Fibroblast of skin of left quadriceps (primary cell): Measurements from ENCODE around the gene FERMT3.
A peak's percentile ranks its signal among the peaks of the same experiment; 100 is the strongest.

Experiments
- DNase-seq, 2 experiments: peaks; one replicate each; pipeline ENCODE4 v3.0.0-alpha.2; 2013; ENCODE audit warnings: low read depth in 2 of 2

Gene FERMT3

GRCh38 chr11:64220798-64221197 is 14.3 kb downstream of the FERMT3 start:
- no peak for DNase-seq

GRCh38 chr11:64222651-64223000 is 16.1 kb downstream of the FERMT3 start:
- DNase-seq, result no peak

- DNase-seq, result no peak
These were observed 16.6 kb downstream of the FERMT3 start for GRCh38 chr11:64223001-64223651.

- DNase-seq, result no peak
These were observed 17.8 kb downstream of the FERMT3 start for GRCh38 chr11:64224151-64224890.

- DNase-seq, result no peak
These were observed 18.5 kb downstream of the FERMT3 start for GRCh38 chr11:64224891-64225607.

DNA sequence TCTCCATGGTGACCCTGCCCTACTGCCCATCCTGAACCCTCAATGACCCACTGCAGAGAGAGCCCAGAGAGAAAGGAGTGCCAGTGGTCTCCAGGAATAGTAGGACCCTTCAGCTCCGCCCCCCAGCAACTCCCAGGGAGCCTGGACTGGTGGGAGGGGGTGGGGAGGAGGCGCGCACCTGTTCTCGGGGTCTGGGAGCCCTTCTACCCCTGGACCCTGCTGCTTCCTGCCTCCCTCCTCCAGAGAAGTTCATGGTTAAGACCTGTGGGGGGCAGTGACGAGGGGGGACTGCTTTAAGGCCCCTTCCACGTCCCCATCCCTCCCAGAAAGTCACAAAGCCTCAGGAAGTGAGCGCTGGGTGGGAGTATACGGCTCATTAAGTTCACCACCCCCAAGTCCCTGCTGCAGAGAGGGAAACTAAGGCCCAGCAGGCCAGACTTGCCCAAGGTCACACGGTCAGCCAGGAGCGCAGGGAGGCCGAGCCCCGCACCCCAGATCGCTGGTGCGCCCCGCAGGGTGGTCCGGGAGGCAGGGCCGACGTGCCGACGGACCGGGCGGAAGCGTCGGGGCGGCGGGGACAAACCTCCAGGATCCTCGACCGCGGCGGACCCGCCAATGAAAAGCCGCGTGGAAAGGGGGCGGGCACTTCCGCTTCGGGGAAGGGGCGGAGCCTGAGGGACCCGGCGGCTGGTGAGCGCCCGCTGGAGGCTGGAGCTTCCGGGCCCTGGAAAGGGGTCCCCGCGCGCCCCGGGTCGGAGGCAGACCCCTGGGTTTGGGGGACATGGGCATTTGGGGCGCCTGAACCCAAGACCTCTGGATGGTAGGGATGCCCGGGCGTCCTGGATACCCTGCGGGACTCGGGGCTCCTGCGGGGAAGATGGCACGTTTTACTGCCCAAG is 19.3 kb downstream of the FERMT3 start, which contains the start of the genes NUDT22 and TRPT1:
TSS of gene NUDT22 (plus strand) at position 667 of the 899 bp plus-strand sequence. CDS start 379 bp downstream, outside the sequence.
TSS of gene TRPT1 (minus strand) at position 579 of the 899 bp plus-strand sequence. CDS start at position 253, 326 bp downstream.
- DNase-seq, result peak; percentile 56 to 59

GRCh38 chr11:64226507-64227051 is 20.1 kb downstream of the FERMT3 start:
- DNase-seq, result no peak

DNA sequence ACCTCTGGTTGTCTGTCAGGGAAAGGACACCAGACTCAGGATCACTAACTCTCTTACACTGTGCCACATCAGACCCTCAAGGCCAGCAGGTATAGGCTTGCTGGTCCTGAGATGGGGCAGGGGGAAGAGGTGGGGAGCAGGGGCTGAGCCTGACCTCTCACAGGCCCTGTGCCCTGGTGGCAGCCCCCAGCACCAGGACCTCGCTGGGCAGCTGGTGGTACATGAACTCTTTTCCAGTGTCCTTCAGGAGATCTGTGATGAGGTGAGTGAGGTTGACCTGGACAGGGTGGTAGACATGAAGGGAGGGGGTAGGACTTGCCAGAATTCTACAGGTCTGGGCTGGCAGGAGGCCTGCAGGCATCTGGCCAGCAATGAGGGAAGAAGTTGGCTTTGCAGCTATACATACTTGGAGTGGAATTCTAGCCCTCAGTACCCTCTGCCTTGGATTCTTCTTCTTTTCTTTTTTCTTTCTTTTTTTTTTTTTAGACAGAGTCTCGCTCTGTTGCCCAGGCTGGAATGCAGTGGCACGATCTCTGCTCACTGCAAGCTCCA is 21.0 kb downstream of the FERMT3 start:
- no peak for DNase-seq

GRCh38 chr11:64229090-64229743 is 22.7 kb downstream of the FERMT3 start:
- no peak for DNase-seq

GRCh38 chr11:64229744-64230170 is 23.2 kb downstream of the FERMT3 start:
- DNase-seq, result no peak

GRCh38 chr11:64230171-64230984 is 23.9 kb downstream of the FERMT3 start, which contains the start of gene DNAJC4:
Gene DNAJC4, plus strand, starts transcription at chr11:64230548. Its CDS starts 307 bp downstream, at chr11:64230855.
- peak; percentile 56 to 67 for DNase-seq

DNA sequence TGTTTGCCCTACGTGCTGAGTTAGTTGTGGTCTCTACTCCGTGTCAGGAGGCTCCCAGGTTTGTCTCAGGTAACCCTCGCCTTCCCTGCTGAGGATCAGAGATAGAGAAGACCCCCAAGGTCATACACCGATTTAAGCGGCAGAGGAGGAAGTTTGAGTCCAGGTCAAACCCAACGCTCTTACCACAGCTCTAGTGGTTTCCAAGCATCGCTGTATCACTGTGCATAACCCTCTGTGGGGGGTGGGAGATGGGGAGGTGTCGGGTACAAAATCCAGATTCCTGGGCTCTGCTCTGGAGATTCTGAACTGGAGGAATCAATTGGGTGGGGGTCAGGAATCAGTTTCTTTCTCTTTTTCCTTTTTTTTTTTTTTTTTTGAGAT is 24.5 kb downstream of the FERMT3 start:
- DNase-seq, result no peak

- DNase-seq, result no peak
These were observed 25.0 kb downstream of the FERMT3 start for GRCh38 chr11:64231546-64231945.

DNA sequence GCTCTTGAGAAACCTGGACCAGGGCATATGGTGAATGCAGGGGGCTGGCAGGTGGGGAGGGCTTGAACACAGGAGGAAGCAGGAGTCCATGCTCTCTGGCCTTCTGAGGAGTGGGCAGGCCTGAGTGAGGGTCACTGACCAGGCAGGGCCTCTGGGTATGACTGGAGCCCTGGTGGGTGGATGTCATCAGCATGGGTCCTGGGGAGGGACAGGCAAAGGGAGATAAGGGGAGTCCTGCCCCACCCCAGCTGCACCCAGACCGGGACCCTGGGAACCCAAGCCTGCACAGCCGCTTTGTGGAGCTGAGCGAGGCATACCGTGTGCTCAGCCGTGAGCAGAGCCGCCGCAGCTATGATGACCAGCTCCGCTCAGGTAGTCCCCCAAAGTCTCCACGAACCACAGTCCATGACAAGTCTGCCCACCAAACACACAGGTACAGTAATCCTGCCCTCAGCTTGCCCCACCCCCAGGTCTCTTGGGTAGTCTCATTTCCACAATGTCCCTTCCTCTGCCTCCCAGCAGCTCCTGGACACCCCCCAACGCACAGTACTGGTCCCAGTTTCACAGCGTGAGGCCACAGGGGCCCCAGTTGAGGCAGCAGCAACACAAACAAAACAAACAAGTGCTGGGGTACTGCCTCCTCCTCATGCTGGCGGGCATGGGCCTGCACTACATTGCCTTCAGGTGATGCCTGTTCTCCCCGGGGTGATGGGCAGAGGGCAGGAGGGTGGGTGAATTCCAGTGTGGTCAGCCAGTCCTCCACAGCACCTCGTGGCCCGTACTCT is 25.9 kb downstream of the FERMT3 start:
- no peak for DNase-seq

DNA sequence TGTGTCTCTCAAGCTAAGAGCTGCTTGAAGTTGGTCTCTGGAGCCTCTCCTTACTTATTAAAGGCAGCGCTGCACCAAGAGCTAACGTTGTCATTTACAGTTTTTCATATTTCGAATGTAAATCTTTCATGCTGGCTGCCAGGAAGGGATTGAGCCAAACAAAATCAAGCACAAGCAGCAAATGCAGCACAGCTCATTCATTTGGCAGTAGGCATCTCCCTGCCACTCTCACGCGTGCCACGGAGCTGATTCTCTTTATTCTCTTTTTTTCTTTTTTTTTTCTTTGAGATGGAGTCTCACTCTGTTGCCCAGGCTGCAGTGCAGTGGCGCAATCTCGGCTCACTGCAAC is 26.4 kb downstream of the FERMT3 start:
- DNase-seq, result no peak

DNA sequence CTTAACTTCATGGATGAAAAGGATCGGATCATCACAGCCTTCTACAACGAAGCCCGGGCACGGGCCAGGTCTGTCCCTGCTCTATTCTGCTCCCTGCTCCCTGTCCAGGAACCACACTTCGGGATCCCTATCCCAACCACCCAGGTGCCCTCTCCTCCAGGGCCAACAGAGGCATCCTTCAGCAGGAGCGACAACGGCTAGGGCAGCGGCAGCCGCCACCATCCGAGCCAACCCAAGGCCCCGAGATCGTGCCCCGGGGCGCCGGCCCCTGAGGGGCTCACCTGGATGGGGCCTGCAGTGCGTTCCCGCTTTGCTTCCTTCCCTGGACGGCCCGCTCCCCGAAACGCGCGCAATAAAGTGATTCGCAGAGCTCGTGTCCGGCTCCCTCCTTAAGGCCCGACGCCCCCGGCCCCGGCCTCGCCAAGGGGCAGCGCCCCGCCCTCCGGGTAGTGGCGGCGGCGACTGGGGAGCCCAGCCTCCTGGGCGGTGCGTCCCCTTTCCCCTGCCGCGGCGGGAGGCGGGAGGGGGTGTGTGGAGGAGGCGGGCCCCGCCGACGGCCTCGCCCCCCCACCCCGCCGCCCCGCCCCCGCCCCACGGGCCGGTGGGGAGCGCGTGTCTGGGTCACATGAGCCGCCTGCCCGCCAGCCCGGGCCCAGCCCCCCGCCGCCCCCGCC is 27.5 kb downstream of the FERMT3 start, which contains the start of gene VEGFB:
TSS of gene VEGFB (plus strand) at position 672 of the 674 bp plus-strand sequence. CDS start 250 bp downstream, outside the sequence.
- DNase-seq, result no peak

- DNase-seq, result no peak
These were observed 28.3 kb downstream of the FERMT3 start for GRCh38 chr11:64234647-64235379.
